Mucosa of descending colon (tissue), 3 donors: ENCODE measurements around the gene GRB7. TPM values are rescaled to one million over a fixed set of nuclear protein-coding genes. Genes with fewer than 3 reads are reported as not detected.
A peak's percentile ranks its signal among the peaks of the same experiment; 100 is the strongest.

Source experiments
- ATAC-seq: fragments of 200-7000 bp; cut with Tn5 transposase; one replicate; pipeline ENCODE4 v1.9.1; 2020; ENCODE audit warnings: mild to moderate bottlenecking, moderate library complexity
- DNase-seq, 3 donors: peaks; one replicate each; pipeline ENCODE4 v3.0.0-alpha.2; 2020
- H3K36me3 ChIP-seq: fragments of 200-600 bp; one replicate; pipeline ENCODE4 v1.8.0; 2021; ENCODE audit warnings: low read depth, mild to moderate bottlenecking
- H3K4me1 ChIP-seq: fragments of 200-600 bp; one replicate; pipeline ENCODE4 v1.8.0; 2021; ENCODE audit warnings: low read depth, mild to moderate bottlenecking
- H3K4me3 ChIP-seq: fragments of 200-600 bp; one replicate; pipeline ENCODE4 v1.8.0; 2021; ENCODE audit warnings: mild to moderate bottlenecking
- H3K9me3 ChIP-seq: fragments of 200-600 bp; one replicate; pipeline ENCODE4 v1.8.0; 2021; ENCODE audit warnings: mild to moderate bottlenecking
- intact Hi-C, 2 donors: fragments of 100-400 bp; cut with DNase I in 1 of 2; cut with micrococcal nuclease in 1 of 2; formaldehyde crosslinking; loops; one replicate each; pipeline versions ENCODE4 v1.11.0 to v1.11.1; 2022; cut with DNase I, micrococcal nuclease
- total RNA-seq, 3 donors: library from RNA; stranded (reverse); fragmentation: NEBNext Ultra II Directional in 2 of 3; extraction: Animal tissue kit (Norgen Biotek cat#: 25700) in 2 of 3; gene quantifications; one replicate each; pipeline versions ENCODE4 v1.2.1 to v1.2.4, GENCODE V29; 2021 to 2023
- TF ChIP-seq, protein P1 (sequence below): fragments of 200-600 bp; IDR thresholded peaks from one replicate; pipeline ENCODE4 v1.8.0; 2022; ENCODE audit warnings: antibody characterized with exemption, mild to moderate bottlenecking
- donor health status: DM: no; HTN: no; CAD: no; lungs with moderate emphysema.
- donor health status: DM: no; HTN: no; CAD: no.
- donor health status: DM: no; HTN: yes; CAD: no.

GRB7 gene
- total RNA-seq, 3 donors from 2014 or later, result 13.6 to 49.0 (median 28.0) TPM

DNA sequence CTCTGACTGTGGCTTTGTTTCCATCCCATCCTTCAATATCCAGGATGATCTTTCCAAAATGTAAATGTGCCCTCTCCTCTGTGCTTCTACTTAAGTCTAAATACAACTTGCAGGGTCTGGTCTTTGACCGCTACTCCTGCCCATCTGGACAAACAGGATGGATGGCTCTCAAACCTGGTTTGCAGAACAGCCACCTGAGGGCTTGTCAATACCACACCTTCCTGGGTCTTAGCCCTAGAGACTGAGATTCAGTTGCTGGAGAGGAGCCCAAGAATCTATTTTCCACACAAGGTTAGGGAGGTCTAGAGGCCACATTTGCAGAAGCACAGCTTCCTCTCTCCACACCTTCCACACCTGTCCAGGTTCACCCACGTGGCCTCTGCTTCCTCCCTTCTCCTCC, 1.9 kb upstream of the GRB7 start:
- TF ChIP-seq, protein P1, sequence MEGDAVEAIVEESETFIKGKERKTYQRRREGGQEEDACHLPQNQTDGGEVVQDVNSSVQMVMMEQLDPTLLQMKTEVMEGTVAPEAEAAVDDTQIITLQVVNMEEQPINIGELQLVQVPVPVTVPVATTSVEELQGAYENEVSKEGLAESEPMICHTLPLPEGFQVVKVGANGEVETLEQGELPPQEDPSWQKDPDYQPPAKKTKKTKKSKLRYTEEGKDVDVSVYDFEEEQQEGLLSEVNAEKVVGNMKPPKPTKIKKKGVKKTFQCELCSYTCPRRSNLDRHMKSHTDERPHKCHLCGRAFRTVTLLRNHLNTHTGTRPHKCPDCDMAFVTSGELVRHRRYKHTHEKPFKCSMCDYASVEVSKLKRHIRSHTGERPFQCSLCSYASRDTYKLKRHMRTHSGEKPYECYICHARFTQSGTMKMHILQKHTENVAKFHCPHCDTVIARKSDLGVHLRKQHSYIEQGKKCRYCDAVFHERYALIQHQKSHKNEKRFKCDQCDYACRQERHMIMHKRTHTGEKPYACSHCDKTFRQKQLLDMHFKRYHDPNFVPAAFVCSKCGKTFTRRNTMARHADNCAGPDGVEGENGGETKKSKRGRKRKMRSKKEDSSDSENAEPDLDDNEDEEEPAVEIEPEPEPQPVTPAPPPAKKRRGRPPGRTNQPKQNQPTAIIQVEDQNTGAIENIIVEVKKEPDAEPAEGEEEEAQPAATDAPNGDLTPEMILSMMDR, result no peak
- no peak overlapping the region for H3K4me3 ChIP-seq
- peaks cover 22% of the 10 kb centered on the region for H3K4me1 ChIP-seq
- no peaks in the 10 kb centered on the region for H3K36me3 ChIP-seq
- no peaks in the 10 kb centered on the region for H3K9me3 ChIP-seq
- DNase-seq (no peak), ATAC-seq (no peak)
- intact Hi-C loops, result no loop called here

DNA sequence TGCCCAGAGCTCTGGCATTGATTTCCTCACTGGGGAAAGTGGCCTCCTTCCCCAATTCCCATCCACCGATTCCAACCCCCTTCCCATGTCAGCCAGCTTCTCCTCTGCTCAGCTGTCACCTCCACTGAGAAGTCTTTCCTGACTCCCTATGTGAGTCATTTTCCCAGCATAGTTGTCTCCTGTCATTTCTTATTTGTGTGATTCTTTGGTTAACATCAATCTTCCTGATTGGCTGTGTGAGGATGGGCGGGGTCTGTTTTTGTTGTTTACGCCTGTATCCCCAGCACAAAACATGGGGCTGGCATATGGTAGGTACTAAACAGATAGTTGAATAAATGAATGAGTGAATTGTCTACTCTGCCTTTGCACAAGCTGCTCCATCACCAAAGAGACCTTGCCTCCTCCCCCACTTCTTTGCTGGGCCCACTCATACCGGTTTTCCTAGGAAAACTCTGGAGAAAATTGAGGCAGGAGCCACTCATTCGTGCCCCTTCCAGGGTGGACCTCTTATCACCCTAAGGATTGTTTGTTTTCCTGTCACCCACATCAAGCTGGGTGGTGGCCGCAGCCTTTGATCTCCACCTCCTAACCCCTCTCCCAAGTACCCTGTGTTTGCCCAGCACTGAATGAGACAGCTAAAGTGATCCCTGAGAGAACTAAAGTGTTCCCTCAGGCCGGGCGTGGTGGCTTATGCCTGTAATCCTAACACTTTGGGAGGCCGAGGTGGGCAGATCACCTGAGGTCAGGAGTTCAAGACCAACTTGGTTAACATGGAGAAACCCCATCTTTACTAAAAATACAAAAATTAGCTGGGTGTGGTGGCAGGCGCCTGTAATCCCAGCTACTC, 1.2 kb upstream of the GRB7 start:
- no peak for DNase-seq
- intact Hi-C loops, result no loop called here

DNA sequence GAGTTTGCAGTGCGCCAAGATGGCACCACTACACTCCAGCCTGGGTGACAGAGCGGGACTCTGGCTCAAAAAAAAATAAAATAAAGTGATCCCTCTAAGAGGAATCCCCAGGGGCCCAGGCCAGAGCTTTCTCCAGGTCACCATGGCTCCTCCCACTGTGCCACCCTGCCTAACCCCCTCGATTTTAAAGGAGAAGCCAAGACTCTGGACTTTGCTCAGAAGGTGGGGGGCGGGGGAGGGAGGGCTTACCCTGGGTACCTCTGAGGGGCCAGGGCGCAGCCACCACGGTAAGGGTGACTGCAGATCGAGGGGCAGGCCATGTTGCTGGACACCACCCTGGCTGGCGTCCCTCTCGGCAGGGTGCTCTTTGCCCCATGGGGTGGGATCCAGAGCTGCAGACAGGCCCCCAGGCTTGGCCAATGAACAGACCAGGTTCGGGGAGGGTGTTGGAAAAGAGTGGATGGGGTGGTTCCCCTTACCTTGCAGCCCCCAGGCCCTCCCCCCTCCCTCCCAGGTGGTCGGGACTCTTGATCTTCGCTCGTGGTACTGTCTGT, 455 bp upstream of the GRB7 start:
- peak overlapping the region; percentile 46 for H3K4me3 ChIP-seq
- intact Hi-C loops, result no loop called here
- H3K9me3 ChIP-seq, result no peaks in the 10 kb centered on the region
- DNase-seq (peak in 1 of 3 donors; percentile 66), ATAC-seq (peak; percentile 7)
- TF ChIP-seq, protein P1, result no peak
- H3K4me1 ChIP-seq, result peaks cover 24% of the 10 kb centered on the region
- H3K36me3 ChIP-seq, result no peaks in the 10 kb centered on the region

More for the DNA sequence above, 1.2 kb upstream of the GRB7 start:
- no peak overlapping the region for H3K4me3 ChIP-seq
- no peaks in the 10 kb centered on the region for H3K36me3 ChIP-seq
- H3K9me3 ChIP-seq, result no peaks in the 10 kb centered on the region
- no peak for ATAC-seq
- TF ChIP-seq, protein P1, result no peak
- H3K4me1 ChIP-seq, result peaks cover 24% of the 10 kb centered on the region

DNA sequence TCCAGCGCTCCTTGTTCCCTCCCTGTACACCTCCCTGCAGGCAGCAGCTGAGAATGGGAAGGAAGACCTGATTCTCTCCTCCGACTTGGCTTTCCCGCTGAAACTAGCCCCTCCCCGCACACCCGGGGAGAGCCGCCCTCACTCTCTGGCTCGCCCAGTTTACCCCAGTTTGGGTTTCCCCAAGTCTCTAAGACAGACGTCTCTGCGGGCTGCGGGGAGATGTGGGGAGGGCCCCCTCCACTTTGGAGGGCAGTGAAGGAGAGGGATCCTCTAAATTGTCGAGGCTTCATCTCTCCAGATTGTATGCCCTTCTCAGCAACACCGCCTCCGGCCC, 797 bp downstream of the GRB7 start:
- H3K36me3 ChIP-seq, result no peaks in the 10 kb centered on the region
- TF ChIP-seq, protein P1, result no peak
- H3K4me1 ChIP-seq, result peaks cover 24% of the 10 kb centered on the region
- H3K4me3 ChIP-seq, result peak overlapping the region; percentile 46
- intact Hi-C loops, result no loop called here
- DNase-seq (peak; percentile 74 to 84 (median 78)), ATAC-seq (peak; percentile 55)
- no peaks in the 10 kb centered on the region for H3K9me3 ChIP-seq

DNA sequence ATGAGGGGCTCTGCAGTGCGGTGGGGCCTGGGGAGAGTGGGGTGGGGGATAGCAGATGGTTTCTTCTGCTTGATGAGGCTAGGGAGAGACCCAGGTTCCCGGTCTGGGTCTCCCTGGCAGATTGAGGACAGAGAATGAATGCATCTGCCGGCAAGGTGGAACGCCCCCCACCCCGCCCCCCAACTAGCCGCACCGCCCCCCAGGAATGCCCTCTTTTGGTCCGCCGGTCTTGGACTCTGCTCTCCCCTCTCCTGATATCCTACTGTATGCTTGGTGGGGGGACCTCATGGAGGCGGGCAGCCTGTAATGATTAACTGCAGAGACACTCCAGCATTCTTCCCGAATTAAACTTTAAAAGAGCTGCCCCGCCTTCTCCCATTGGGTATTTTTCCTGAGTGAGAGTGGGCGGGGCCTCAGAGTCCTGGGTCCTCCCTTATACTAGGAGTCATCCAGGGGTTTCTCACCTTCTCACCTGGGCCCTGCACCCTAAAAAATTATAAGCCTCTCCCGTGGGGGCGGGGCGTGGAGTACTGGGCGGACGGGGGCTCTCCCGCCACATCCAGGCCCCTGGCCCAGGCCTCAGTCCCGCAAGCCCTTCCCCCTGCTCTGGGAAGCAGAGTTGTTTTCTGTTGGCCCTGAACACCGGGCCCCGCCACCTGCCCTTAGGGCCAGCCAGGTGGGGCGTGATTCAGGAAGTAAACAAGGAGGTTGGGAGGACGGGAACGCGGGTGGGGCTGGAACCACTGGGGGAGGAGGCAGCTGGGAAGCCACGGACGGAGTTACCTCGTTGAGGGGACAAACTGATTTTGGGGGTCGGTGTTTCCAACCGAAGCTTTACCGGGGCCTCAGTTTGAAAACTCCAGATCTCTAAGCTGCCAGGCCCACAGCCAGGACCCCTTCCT, 1.5 kb downstream of the GRB7 start:
- ATAC-seq (peak; percentile 77), DNase-seq (peak; percentile 90 to 95 (median 90))
- TF ChIP-seq, protein P1, result no peak
- intact Hi-C loops, result no loop called here
- Histone ChIP-seq H3K4me3 (peak overlapping the region; percentile 46), H3K36me3 (no peaks in the 10 kb centered on the region), H3K4me1 (peaks cover 24% of the 10 kb centered on the region), H3K9me3 (no peaks in the 10 kb centered on the region)
